ENCODE results near the gene EFHC1.

EFHC1 gene

GRCh38 chr6:52415917-52416628, 4.1 kb upstream of the EFHC1 start:
- in situ Hi-C loops (cut with HindIII; ENCODE audit: low sequenced_read_pairs) = loop anchor here (25.0 kb wide), 1 partner anchor 246 kb away; the partner anchor contains the start of gene TMEM14A
- DNase-seq (ENCODE audit: low read depth) = no peak

GRCh38 chr6:52416629-52417151, 3.5 kb upstream of the EFHC1 start:
- peak; percentile 77 for TF ChIP-seq CTCF (IDR thresholded peaks at IDR 0.05; ENCODE audit: low read depth, low read length, missing control alignments)
- in situ Hi-C loops (cut with HindIII; ENCODE audit: low sequenced_read_pairs) = loop anchor here (25.0 kb wide), 1 partner anchor 246 kb away; the partner anchor contains the start of gene TMEM14A
- H3K4me3 ChIP-seq (ENCODE audit: low read depth, low read length) = no peak overlapping the region
- no peak for DNase-seq (ENCODE audit: low read depth)

More at GRCh38 chr6:52415917-52416628, 4.1 kb upstream of the EFHC1 start:
- H3K4me3 ChIP-seq (ENCODE audit: low read depth, low read length) = no peak overlapping the region
- no peak for TF ChIP-seq CTCF (IDR thresholded peaks at IDR 0.05; ENCODE audit: low read depth, low read length, missing control alignments)

GRCh38 chr6:52417675-52418111, 2.4 kb upstream of the EFHC1 start:
- peak; percentile 66 for DNase-seq (ENCODE audit: low read depth)
- H3K4me3 ChIP-seq (ENCODE audit: low read depth, low read length) = no peak overlapping the region
- in situ Hi-C loops (cut with HindIII; ENCODE audit: low sequenced_read_pairs) = loop anchor here (25.0 kb wide), 1 partner anchor 245 kb away; the partner anchor contains the start of gene TMEM14A
- TF ChIP-seq CTCF (IDR thresholded peaks at IDR 0.05; ENCODE audit: low read depth, low read length, missing control alignments) = no peak

GRCh38 chr6:52418606-52419005, 1.5 kb upstream of the EFHC1 start:
- in situ Hi-C loops (cut with HindIII; ENCODE audit: low sequenced_read_pairs) = loop anchor here (25.0 kb wide), 1 partner anchor 244 kb away; the partner anchor contains the start of gene TMEM14A
- no peak for TF ChIP-seq CTCF (IDR thresholded peaks at IDR 0.05; ENCODE audit: low read depth, low read length, missing control alignments)
- H3K4me3 ChIP-seq (ENCODE audit: low read depth, low read length) = no peak overlapping the region
- no peak for DNase-seq (ENCODE audit: low read depth)

- no peak for TF ChIP-seq CTCF (IDR thresholded peaks at IDR 0.05; ENCODE audit: low read depth, low read length, missing control alignments)
- peak overlapping the region; percentile 84 for H3K4me3 ChIP-seq (ENCODE audit: low read depth, low read length)
- DNase-seq (ENCODE audit: low read depth) = no peak
- in situ Hi-C loops (cut with HindIII; ENCODE audit: low sequenced_read_pairs) = loop anchor here (10.0 to 25.0 kb wide), 2 partner anchors 124 to 241 kb away; partner anchors contain the start of gene TMEM14A
Observed at GRCh38 chr6:52420668-52421358, 671 bp downstream of the EFHC1 start.

GRCh38 chr6:52422156-52422555, 2.0 kb downstream of the EFHC1 start:
- in situ Hi-C loops (cut with HindIII; ENCODE audit: low sequenced_read_pairs) = loop anchor here (10.0 to 25.0 kb wide), 2 partner anchors 123 to 240 kb away; partner anchors contain the start of gene TMEM14A
- no peak for TF ChIP-seq CTCF (IDR thresholded peaks at IDR 0.05; ENCODE audit: low read depth, low read length, missing control alignments)
- no peak overlapping the region for H3K4me3 ChIP-seq (ENCODE audit: low read depth, low read length)
- no peak for DNase-seq (ENCODE audit: low read depth)
